GM19025 (cell line): Measurements from ENCODE around the gene TCTN1.

Experiments used
- ATAC-seq: cut with Tn5 transposase; IDR thresholded peaks from one replicate; pipeline ENCODE4 v1.9.1; 2021; ENCODE audit warnings: mild to moderate bottlenecking, low read depth, moderate library complexity; ENCODE audit not compliant: unreplicated experiment

The TCTN1 gene

GRCh38 chr12:110676171-110676570 is 62.2 kb downstream of the TCTN1 start:
- no peak for ATAC-seq

- peak; percentile 70 for ATAC-seq
These were observed 63.4 kb downstream of the TCTN1 start for GRCh38 chr12:110677206-110677911.

- no peak for ATAC-seq
These were observed 64.1 kb downstream of the TCTN1 start for GRCh38 chr12:110677982-110678381.

GRCh38 chr12:110679201-110679600 is 65.3 kb downstream of the TCTN1 start:
- ATAC-seq, result no peak

- ATAC-seq, result no peak
These were observed 66.1 kb downstream of the TCTN1 start for GRCh38 chr12:110680032-110680431.

- no peak for ATAC-seq
These were observed 70.0 kb downstream of the TCTN1 start for GRCh38 chr12:110683888-110684287.

GRCh38 chr12:110684312-110684836 is 70.4 kb downstream of the TCTN1 start:
- no peak for ATAC-seq

- ATAC-seq, result no peak
These were observed 72.5 kb downstream of the TCTN1 start for GRCh38 chr12:110686294-110686903.

- no peak for ATAC-seq
These were observed 73.7 kb downstream of the TCTN1 start for GRCh38 chr12:110687396-110688169.

GRCh38 chr12:110688446-110689280 is 74.7 kb downstream of the TCTN1 start, which contains the start of gene HVCN1:
Gene HVCN1 (minus strand): TSS chr12:110689115. CDS start chr12:110683245, 5,870 bp downstream.
- ATAC-seq, result peak; percentile 25

- peak; percentile 54 for ATAC-seq
These were observed 75.6 kb downstream of the TCTN1 start for GRCh38 chr12:110689281-110690126.

- no peak for ATAC-seq
These were observed 76.2 kb downstream of the TCTN1 start for GRCh38 chr12:110690127-110690430.

GRCh38 chr12:110693731-110694130 is 79.8 kb downstream of the TCTN1 start:
- no peak for ATAC-seq

- ATAC-seq, result no peak
These were observed 80.5 kb downstream of the TCTN1 start for GRCh38 chr12:110694330-110694901.

GRCh38 chr12:110696283-110696682 is 82.4 kb downstream of the TCTN1 start:
- ATAC-seq, result no peak

- ATAC-seq, result no peak
These were observed 83.3 kb downstream of the TCTN1 start for GRCh38 chr12:110697236-110697635.

- no peak for ATAC-seq
These were observed 84.4 kb downstream of the TCTN1 start for GRCh38 chr12:110698171-110698902.
